Colonic mucosa (tissue), 4 donors: Measurements from ENCODE around the gene ANO2. TPM values are rescaled to one million over a fixed set of nuclear protein-coding genes. Genes with fewer than 3 reads are reported as not detected.
A peak's percentile ranks its signal among the peaks of the same experiment; 100 is the strongest.

ENCODE experiments used
- DNase-seq: peaks from one replicate; pipeline ENCODE4 v3.0.0-alpha.2; 2020
- H3K27ac ChIP-seq: fragments of 200-600 bp; one replicate; pipeline ENCODE4 v1.8.0; 2021
- H3K27me3 ChIP-seq: fragments of 200-600 bp; one replicate; pipeline ENCODE4 v1.8.0; 2021
- H3K36me3 ChIP-seq: fragments of 200-600 bp; one replicate; pipeline ENCODE4 v1.8.0; 2021
- H3K4me1 ChIP-seq: fragments of 200-600 bp; one replicate; pipeline ENCODE4 v1.8.0; 2021; ENCODE audit warnings: mild to moderate bottlenecking
- H3K4me3 ChIP-seq: fragments of 200-600 bp; one replicate; pipeline ENCODE4 v1.8.0; 2021
- H3K9ac ChIP-seq, 2 donors: one replicate each; pipeline ENCODE4 v1.7.0; 2013; ENCODE audit warnings: control low read depth in 2 of 2, low read depth in 2 of 2, low read length in 2 of 2
- H3K9me3 ChIP-seq: fragments of 200-600 bp; one replicate; pipeline ENCODE4 v1.8.0; 2021
- intact Hi-C: fragments of 100-400 bp; cut with DNase I; formaldehyde crosslinking; loops from one replicate; pipeline ENCODE4 v1.14.1; 2022
- total RNA-seq, 2 donors: library from RNA; stranded (reverse); fragmentation: NEBNext Ultra II Directional in 1 of 2; extraction: Animal tissue kit (Norgen Biotek cat#: 25700) in 1 of 2; gene quantifications; one replicate each; pipeline ENCODE4 v1.2.1, GENCODE V29; 2021
- TF ChIP-seq, protein P1 (sequence below): fragments of 200-600 bp; IDR thresholded peaks from one replicate; pipeline ENCODE4 v1.8.0; 2022; ENCODE audit warnings: antibody characterized with exemption, mild to moderate bottlenecking
- donor health status: healthy.
- donor health status: DM: no; HTN: no; CAD: no.
- donor health status: DM: no; HTN: no; CAD: no.

ANO2 gene
- total RNA-seq, 2 donors from 2014 or later = 1.1 to 2.2 TPM

DNA sequence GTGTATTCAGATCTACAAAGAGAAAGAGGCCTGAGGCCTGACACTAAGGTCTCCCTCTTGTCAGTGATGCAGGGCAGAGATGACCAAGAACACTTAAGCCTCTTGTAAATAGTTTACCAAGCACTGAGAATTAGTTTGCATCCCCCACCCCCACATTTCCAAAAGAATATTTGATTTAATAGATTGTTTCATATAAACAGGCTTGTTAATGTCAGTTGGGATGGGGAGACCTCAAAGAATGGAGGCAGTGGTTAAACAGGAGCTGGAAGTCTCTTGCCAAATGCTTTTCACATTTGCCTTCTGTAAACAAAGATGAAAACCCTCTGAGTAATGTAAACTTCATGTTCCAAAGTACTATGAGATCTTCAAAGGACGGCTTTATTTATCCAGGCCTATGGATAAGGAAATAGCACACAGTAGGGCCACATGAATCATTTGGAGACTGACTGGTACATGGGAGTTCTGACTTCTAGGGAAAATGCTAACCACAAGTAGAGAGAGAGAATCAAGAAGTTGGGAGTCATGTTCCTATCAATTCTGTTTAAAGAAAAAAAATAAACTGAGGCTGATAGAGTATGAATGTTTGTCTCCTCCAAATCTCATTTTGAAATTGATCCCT is 234.7 kb downstream of the ANO2 start:
- intact Hi-C loops = no loop called here
- Histone ChIP-seq H3K9ac (no peak overlapping the region), H3K36me3 (no peaks in the 10 kb centered on the region), H3K4me3 (no peak overlapping the region), H3K9me3 (no peaks in the 10 kb centered on the region), H3K4me1 (peaks cover 7% of the 10 kb centered on the region), H3K27ac (no peak overlapping the region), H3K27me3 (no peaks in the 10 kb centered on the region)
- DNase-seq = no peak
- TF ChIP-seq, protein P1, sequence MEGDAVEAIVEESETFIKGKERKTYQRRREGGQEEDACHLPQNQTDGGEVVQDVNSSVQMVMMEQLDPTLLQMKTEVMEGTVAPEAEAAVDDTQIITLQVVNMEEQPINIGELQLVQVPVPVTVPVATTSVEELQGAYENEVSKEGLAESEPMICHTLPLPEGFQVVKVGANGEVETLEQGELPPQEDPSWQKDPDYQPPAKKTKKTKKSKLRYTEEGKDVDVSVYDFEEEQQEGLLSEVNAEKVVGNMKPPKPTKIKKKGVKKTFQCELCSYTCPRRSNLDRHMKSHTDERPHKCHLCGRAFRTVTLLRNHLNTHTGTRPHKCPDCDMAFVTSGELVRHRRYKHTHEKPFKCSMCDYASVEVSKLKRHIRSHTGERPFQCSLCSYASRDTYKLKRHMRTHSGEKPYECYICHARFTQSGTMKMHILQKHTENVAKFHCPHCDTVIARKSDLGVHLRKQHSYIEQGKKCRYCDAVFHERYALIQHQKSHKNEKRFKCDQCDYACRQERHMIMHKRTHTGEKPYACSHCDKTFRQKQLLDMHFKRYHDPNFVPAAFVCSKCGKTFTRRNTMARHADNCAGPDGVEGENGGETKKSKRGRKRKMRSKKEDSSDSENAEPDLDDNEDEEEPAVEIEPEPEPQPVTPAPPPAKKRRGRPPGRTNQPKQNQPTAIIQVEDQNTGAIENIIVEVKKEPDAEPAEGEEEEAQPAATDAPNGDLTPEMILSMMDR = no peak

GRCh38 chr12:5708371-5708770 is 236.7 kb downstream of the ANO2 start:
- Histone ChIP-seq H3K27me3 (no peaks in the 10 kb centered on the region), H3K4me1 (peaks cover 3% of the 10 kb centered on the region), H3K4me3 (no peak overlapping the region), H3K9me3 (no peaks in the 10 kb centered on the region), H3K9ac (no peak overlapping the region), H3K36me3 (no peaks in the 10 kb centered on the region), H3K27ac (peak overlapping the region; percentile 10)
- intact Hi-C loops = no loop called here
- DNase-seq = peak; percentile 38
- TF ChIP-seq, protein P1 = no peak

GRCh38 chr12:5706247-5706646 is 238.8 kb downstream of the ANO2 start:
- H3K4me1 ChIP-seq = peaks cover 3% of the 10 kb centered on the region
- H3K9ac ChIP-seq = no peak overlapping the region
- no peak for DNase-seq
- no peaks in the 10 kb centered on the region for H3K36me3 ChIP-seq
- no peak overlapping the region for H3K4me3 ChIP-seq
- intact Hi-C loops = no loop called here
- H3K27ac ChIP-seq = no peak overlapping the region
- no peaks in the 10 kb centered on the region for H3K27me3 ChIP-seq
- H3K9me3 ChIP-seq = no peaks in the 10 kb centered on the region
- TF ChIP-seq, protein P1 = no peak

- Histone ChIP-seq H3K27ac (no peak overlapping the region), H3K27me3 (no peaks in the 10 kb centered on the region), H3K9me3 (no peaks in the 10 kb centered on the region), H3K36me3 (no peaks in the 10 kb centered on the region), H3K4me3 (no peak overlapping the region), H3K9ac (no peak overlapping the region), H3K4me1 (peaks cover 3% of the 10 kb centered on the region)
- TF ChIP-seq, protein P1 = no peak
- intact Hi-C loops = no loop called here
- DNase-seq = no peak
Measured at GRCh38 chr12:5705791-5706190, 239.3 kb downstream of the ANO2 start.

DNA sequence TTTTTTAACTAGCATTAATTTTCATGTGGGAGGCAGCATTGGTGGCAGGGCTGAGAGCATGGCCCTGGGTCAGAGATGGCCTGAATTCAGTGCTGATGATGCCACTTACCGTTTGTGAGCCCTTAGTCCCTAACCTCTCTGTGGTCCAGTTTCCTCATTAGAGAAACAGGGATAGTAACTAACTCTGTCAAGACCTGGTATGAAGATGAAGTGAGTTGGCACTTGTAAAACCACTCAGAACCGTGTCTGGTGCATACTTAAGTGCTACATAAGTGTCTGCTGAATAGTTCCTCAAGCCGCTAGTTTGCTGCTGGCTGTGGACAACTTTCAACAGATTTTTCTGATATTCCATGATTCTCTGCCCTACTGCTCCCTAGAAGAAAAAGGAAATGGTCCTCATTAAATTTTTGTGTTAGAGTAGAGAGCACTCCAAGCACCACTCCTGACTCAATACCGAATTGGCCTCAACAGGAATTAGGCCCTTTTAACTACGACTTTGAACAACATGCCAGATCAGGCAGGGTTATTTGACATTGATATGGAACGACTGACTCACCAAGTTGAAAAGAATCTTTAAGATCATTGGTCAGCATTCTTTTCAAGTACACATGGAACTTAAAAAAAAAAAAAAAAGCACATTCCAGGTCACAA is 250.2 kb downstream of the ANO2 start:
- H3K9ac ChIP-seq = no peak overlapping the region
- no peaks in the 10 kb centered on the region for H3K27me3 ChIP-seq
- TF ChIP-seq, protein P1 = no peak
- H3K9me3 ChIP-seq = no peaks in the 10 kb centered on the region
- H3K4me1 ChIP-seq = no peaks in the 10 kb centered on the region
- no peak overlapping the region for H3K27ac ChIP-seq
- DNase-seq = no peak
- H3K4me3 ChIP-seq = no peak overlapping the region
- H3K36me3 ChIP-seq = no peaks in the 10 kb centered on the region
- intact Hi-C loops = no loop called here
